Activated CD4-positive, alpha-beta T cell treated with anti-CD3 and anti-CD28 coated beads, Interleukin-2, amount 50 U/mL, for 1 hour (primary cell): ENCODE measurements around the gene PKNOX1.
"Not testable (repeated sequence)": the region's sequence is repeated elsewhere in the genome, so short reads cannot be mapped to it uniquely, and the experiment has no call there.

ENCODE experiments used
- DNase-seq: peaks from one replicate; pipeline ENCODE4 v3.0.0-alpha.2; 2020

PKNOX1 gene, protein sequence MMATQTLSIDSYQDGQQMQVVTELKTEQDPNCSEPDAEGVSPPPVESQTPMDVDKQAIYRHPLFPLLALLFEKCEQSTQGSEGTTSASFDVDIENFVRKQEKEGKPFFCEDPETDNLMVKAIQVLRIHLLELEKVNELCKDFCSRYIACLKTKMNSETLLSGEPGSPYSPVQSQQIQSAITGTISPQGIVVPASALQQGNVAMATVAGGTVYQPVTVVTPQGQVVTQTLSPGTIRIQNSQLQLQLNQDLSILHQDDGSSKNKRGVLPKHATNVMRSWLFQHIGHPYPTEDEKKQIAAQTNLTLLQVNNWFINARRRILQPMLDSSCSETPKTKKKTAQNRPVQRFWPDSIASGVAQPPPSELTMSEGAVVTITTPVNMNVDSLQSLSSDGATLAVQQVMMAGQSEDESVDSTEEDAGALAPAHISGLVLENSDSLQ

DNA sequence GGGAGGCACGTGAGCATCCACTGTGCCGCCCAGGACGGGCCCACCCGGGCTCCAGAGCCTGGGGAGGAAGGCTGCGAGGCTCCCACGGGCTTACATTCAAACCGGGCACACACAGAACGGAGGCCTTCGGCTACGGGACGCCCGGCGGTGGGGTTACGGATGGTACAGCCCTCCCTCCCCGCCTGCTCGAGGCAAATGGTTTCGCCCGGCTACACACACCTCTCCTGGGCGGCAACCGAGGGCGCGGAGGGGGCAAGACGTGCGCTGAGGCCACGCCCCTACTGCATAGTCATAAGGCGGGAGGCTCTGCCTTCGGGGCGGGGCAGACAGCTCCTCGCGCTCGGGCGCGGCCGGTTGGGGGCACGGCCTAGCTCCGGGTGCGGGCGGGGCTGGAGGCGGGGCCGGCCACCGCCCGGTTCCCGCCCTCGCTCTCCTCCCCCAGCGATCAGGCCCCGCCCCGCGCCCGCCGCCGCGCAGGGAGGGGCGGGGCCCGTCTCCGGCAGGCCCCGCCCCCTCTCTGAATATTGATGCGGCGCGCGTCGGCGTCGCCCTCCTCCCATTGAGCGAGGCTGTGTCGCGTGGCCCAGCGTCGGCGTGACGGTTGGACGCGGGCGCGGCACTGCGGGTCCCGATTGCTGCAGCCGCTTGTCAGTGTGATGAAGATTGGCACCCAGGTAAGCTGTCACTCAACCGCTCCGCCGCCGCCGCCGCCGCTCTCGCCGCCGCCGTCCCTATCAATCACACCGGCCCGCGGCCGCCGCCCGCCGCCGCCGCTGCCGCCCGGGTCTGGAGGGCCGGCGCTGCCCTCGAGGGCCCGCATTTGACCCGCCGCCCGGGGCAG, at the start of gene PKNOX1:
PKNOX1 (plus strand) TSS at position 572 of the 841 bp plus-strand sequence. CDS start 29,820 bp downstream, outside the sequence.
- peak; percentile 99 for DNase-seq

- peak; percentile 8 for DNase-seq
Observed at GRCh38 chr21:42925114-42925926, 49.0 kb upstream of the PKNOX1 start, which contains the start of gene ERVH48-1. Gene ERVH48-1 (minus strand): TSS chr21:42925630. CDS start chr21:42919006, 6,624 bp downstream.

DNA sequence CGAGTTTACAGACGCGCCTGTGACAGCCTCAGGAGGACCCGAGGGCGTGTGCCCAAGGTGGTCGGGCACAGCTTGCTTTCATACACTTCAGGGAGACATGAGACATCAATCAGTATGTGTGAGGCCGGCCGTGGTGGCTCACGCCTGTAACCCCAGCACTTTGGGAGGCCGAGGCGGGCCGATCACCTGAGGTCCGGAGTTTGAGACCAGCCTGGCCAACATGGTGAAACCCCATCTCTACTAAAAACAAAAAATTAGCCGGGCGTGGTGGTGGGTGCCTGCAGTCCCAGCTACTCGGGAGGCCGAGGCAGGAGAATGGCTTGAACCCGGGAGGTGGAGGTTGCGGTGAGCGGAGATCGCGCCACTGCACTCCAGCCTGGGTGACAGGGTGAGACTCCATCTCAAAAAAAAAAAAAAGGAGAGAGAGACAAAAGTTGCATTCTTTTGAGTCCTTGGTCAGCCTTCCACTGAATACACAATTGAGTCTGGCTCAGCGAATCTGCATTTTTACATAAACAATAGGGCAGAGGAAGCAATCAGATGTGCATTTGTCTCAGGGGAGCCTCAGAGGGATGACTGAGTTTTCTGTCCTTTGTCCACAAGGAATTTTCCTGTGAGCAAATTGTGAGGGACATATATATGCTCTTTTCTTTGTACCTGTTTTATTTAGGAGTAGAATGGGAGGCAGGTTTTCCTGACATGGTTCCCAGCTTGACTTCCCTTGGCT, 46.7 kb upstream of the PKNOX1 start:
- DNase-seq, result not testable (repeated sequence)

DNA sequence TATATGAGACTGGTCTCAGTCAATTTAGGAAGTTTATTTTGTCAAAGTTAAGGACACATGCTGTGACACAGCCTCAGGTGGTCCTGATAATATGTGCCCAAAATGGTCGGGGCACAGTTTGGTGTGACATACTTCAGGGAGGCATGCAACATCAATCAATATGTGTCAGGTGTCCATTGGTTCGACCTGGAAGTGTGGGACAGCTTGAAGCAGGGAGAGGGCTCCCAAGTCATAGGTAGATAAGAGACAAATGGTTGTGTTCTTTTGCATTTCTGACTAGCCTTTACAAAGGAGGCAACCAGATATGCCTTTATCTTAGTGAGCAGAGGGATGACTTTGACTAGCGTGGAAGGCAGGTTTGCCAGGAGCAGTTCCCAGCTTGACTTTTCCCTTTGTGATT, 44.4 kb upstream of the PKNOX1 start:
- no peak for DNase-seq

GRCh38 chr21:42931560-42932235, 42.7 kb upstream of the PKNOX1 start:
- no peak for DNase-seq

DNA sequence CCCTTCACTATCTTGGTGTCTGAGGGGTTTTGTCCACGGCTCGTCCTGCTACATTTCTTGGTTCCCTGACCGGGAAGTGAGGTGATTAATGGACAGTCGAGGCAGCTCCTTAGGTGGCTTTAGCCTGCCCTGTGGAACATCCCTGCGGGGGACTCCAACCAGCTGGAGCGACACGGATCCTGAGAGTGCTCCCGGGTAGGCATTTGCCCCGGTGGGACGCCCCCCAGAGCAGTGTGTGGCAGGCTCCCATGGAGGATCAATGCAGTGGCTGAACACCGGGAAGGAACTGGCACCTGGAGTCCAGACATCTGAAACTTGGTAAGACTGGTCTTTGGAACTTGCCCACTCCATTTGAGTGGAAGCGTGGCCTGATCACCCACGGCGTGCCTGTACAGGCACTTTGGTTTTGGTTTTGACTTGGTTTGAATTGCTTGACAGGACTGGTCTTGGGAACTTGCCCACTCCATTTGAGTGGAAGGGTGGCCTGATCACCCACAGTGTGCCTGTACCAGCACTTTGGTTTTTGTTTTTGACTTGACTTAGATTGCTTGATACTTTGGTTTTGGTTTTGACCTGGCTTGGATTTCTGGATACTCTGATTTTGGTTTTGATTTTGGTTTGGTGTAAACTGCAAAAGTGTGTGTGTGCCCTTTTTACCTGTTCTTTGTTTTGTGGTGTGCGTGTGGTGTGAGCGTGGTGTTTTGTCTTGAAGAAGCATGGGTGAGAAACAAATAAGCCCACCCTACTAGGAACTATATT, 41.8 kb upstream of the PKNOX1 start:
- not testable (repeated sequence) for DNase-seq

GRCh38 chr21:42933137-42933970, 41.0 kb upstream of the PKNOX1 start:
- DNase-seq, result not testable (repeated sequence)

DNA sequence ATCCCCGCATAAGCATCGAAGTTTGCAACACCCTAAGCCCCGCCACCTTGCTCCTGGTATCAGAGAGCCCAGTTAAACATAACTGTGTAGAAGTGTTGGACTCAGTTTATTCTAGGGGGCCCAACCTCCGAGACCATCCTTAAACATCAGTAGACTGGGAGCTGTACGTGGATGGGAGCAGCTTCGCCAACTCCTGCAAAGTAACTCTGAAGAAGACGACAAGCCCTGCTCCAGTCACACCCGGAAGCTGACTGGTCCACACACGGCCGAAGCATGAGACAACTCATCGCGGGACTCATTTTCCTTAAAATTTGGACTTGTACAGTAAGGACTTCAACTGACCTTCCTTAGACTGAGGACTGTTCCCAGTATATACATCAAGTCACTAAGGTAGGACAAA, 40.4 kb upstream of the PKNOX1 start:
- not testable (repeated sequence) for DNase-seq

DNA sequence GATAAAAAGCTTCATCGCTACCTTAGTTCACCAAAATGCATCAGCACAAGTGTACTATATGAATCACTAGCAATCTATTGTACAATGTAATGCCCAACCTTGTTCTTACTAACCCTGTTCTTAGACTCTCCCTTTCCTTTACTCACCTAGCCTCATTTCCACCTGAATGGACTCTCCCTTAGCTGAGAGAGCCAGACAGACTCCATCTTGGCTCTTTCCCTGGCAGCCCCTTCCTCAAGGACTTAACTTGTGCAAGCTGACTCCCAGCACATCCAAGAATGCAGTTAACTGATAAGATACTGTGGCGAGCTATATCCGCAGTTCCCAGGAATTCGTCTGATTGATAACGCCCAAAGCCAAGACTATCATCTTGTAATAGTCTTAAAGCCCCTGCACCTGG, 38.0 kb upstream of the PKNOX1 start:
- DNase-seq, result not testable (repeated sequence)

GRCh38 chr21:42937034-42937940, 37.1 kb upstream of the PKNOX1 start:
- not testable (repeated sequence) for DNase-seq

DNA sequence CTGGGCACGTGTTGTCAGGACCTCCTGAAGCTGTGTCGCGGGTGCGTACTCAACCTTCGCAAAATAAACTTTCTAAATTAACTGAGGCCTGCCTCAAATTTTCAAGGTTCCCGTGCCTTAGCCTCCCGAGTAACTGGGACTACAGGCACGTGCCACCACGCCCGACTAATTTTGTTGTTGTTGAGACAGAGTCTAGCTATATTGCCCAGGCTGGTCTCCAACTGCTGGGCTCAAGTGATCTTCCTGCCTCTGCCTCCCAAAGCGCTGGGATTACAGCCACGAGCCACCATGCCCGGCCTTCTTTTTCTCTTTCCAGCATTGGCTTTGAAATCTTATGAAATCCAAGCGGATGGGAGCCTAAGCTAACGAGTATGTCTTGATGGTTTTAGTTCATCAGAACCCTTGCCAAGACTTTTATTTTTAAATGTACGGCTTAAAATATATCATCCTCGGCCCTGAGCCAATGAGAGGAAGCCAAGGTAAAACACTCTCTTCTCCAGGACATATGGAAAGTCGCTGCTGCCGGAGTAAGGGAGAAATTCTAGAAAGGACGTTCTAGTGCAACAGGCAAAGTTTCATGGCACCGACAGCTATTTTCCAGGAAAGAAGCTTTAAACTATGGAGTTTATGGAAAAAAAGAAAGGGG, 36.3 kb upstream of the PKNOX1 start:
- no peak for DNase-seq

DNA sequence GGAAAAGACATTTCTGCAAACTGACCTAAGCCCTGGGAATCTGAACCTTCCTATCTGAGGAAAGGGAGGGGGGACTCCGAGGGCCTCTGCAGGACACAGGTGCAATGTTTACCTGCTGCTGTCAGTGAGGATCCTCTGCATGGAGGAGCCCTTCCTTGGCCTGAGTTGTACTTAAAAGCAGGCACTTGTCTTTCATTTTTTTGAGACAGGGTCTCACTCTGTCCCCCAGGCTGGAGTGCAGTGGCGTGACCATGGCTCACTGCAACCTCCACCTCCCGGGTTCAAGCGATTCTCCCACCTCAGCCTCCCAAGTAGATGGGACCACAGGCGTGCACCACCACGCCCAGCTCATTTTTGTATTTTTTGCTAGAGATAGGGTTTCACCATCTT, 35.8 kb upstream of the PKNOX1 start:
- DNase-seq, result not testable (repeated sequence)

GRCh38 chr21:42939582-42940413, 34.6 kb upstream of the PKNOX1 start:
- DNase-seq, result no peak

- DNase-seq, result no peak
Observed at GRCh38 chr21:42941696-42942085, 32.7 kb upstream of the PKNOX1 start.

GRCh38 chr21:42942244-42942643, 32.1 kb upstream of the PKNOX1 start:
- DNase-seq, result no peak

DNA sequence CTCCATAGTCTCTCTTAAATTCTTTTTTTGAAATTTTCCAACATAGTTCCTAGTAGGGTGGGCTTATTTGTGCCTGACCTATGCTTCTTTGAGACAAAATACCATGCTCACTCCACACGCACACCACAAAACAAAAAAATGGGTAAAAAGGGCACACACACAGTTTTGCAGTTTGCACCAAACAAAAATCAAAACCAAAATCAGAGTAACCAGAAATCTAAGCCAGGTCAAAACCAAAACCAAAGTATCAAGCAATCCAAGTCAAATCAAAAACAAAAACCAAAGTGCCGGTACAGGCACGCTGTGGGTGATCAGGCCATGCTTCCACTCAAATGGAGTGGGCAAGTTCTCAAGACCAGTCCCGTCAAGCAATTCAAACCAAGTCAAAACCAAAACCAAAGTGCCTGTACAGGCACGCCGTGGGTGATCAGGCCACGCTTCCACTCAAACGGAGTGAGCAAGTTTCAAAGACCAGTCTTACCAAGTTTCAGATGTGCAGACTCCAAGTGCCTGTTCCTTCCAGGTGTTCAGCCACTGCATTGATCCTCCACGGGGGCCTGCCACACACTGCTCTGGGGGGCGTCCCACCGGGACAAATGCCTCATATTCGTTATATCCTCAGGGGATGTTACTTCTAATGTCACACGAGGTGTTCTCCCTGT, 25.1 kb upstream of the PKNOX1 start:
- DNase-seq, result not testable (repeated sequence)

DNA sequence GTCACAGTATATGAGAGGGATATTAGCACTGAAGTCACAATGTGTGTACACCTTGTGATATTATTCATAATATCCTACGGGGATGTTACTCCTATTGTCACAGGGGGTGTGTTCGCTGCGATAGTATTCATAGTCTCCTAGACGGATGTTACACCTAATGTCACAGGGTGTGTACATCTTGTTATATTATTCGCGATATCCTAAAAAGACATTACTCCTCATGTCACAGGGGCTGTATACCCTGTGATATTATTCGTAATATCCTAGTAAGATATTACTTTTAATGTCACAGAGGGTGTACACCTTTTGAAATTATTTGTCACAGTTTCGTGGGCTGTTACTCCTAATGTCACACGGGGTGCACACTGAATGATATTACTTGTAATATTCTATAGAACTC, 23.2 kb upstream of the PKNOX1 start:
- DNase-seq, result not testable (repeated sequence)
